Left lung (tissue), 10 donors: ENCODE measurements around the gene HOXD12. TPM values are rescaled to one million over a fixed set of nuclear protein-coding genes. Genes with fewer than 3 reads are reported as not detected.

ENCODE experiments used
- ATAC-seq: fragments of 200-7000 bp; cut with Tn5 transposase; one replicate; pipeline ENCODE4 v1.9.1; 2020; ENCODE audit warnings: moderate library complexity
- DNase-seq, 4 donors: peaks; one replicate each; pipeline ENCODE4 v3.0.0-alpha.2; 2013 to 2020
- H3K27ac ChIP-seq, 2 donors: fragments of 200-600 bp; sonication (generic) in 1 of 2; one replicate each; pipeline versions ENCODE4 v1.5.0 to v1.8.0; 2020 to 2021
- H3K27me3 ChIP-seq, 2 donors: fragments of 200-600 bp; sonication (generic) in 1 of 2; one replicate each; pipeline versions ENCODE4 v1.5.0 to v1.8.0; 2020 to 2021
- H3K36me3 ChIP-seq, 2 donors: fragments of 200-600 bp; sonication (generic) in 1 of 2; one replicate each; pipeline versions ENCODE4 v1.5.0 to v1.8.0; 2020 to 2021
- H3K4me1 ChIP-seq, 2 donors: fragments of 200-600 bp; one replicate each; pipeline ENCODE4 v1.8.0; 2021
- H3K4me3 ChIP-seq, 2 donors: fragments of 200-600 bp; sonication (generic) in 1 of 2; one replicate each; pipeline versions ENCODE4 v1.5.0 to v1.8.0; 2020 to 2021; ENCODE audit warnings: mild to moderate bottlenecking in 1 of 2
- H3K9me3 ChIP-seq, 2 donors: fragments of 200-600 bp; sonication (generic) in 1 of 2; one replicate each; pipeline versions ENCODE4 v1.5.0 to v1.8.0; 2020 to 2021
- CTCF ChIP-seq, 2 donors: fragments of 200-600 bp; sonication (generic) in 1 of 2; IDR thresholded peaks; one replicate each; pipeline versions ENCODE4 v1.5.0 to v1.8.0; 2021; ENCODE audit warnings: antibody characterized with exemption in 2 of 2
- intact Hi-C, 2 donors: fragments of 100-400 bp; cut with DNase I; formaldehyde crosslinking; loops; one replicate each; pipeline versions ENCODE4 v1.11.2 to v1.14.2; 2022
- polyA plus RNA-seq, 6 donors: library from polyadenylated mRNA; unstranded; fragments of 120-200 nt; gene quantifications; one replicate each; pipeline ENCODE4 v1.2.1, GENCODE V29; 2013; ENCODE audit not compliant: insufficient read length in 6 of 6
- total RNA-seq, 2 donors: library from RNA; stranded (reverse); fragmentation: NEBNext Ultra II Directional; extraction: Animal tissue kit (Norgen Biotek cat#: 25700); gene quantifications; one replicate each; pipeline ENCODE4 v1.2.1, GENCODE V29; 2021
- donor health status: DM: no; HTN: yes; CAD: no.
- donor health status: DM: no; HTN: no; CAD: no.

The HOXD12 gene
- total and polyA plus RNA-seq, 8 donors = not detected

DNA sequence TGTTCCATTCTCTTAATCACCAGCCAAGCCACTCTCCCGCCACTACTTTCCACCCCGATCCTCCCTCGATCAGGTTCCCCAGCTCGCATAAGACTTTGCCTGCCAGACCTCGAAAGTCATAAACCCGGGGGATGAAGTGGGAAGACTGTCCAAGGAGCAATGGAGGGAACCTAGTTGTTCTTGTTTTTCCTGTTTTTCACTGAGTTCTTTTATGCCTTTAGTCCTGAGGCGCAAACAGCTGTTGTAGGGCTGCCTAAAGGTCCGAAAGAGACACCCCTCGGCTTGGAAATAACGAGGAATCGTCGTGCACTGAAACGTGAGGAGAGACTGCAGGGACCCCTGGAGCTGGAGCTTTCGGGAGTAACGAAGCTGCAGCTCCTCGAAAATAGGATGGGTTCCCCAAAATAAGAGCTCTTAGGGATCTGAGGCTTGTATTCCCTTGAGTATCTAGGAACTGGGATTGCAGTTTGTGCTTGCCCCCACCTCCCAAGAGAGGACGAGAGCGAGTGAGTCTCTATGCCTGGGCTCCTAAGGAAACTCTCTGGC is 1.7 kb upstream of the HOXD12 start:
- H3K4me3 ChIP-seq = peak overlapping the region in 1 of 2 donors; percentile 34
- peaks cover 3 to 24% of the 10 kb centered on the region in 2 donors for H3K4me1 ChIP-seq
- intact Hi-C loops = loop anchor here in 1 of 2 donors (10.0 kb wide), 1 partner anchor 413 kb away; no protein-coding TSS in a partner anchor
- peaks cover 99 to 100% of the 10 kb centered on the region in 2 donors for H3K27me3 ChIP-seq
- H3K9me3 ChIP-seq = no peaks in the 10 kb centered on the region
- no peaks in the 10 kb centered on the region for H3K36me3 ChIP-seq
- TF ChIP-seq CTCF (IDR thresholded peaks at IDR 0.05) = no peak
- DNase-seq (no peak), ATAC-seq (no peak)
- no peak overlapping the region for H3K27ac ChIP-seq

GRCh38 chr2:176098366-176099158 is 1.0 kb upstream of the HOXD12 start:
- Histone ChIP-seq H3K27me3 (peaks cover 99 to 100% of the 10 kb centered on the region in 2 donors), H3K36me3 (no peaks in the 10 kb centered on the region), H3K4me1 (peaks cover 3 to 17% of the 10 kb centered on the region in 2 donors), H3K27ac (no peak overlapping the region), H3K9me3 (no peaks in the 10 kb centered on the region), H3K4me3 (no peak overlapping the region)
- intact Hi-C loops = loop anchor here in 1 of 2 donors (10.0 kb wide), 1 partner anchor 414 kb away; no protein-coding TSS in a partner anchor
- TF ChIP-seq CTCF (IDR thresholded peaks at IDR 0.05) = no peak
- ATAC-seq (no peak), DNase-seq (peak in 1 of 4 donors; percentile 71)

DNA sequence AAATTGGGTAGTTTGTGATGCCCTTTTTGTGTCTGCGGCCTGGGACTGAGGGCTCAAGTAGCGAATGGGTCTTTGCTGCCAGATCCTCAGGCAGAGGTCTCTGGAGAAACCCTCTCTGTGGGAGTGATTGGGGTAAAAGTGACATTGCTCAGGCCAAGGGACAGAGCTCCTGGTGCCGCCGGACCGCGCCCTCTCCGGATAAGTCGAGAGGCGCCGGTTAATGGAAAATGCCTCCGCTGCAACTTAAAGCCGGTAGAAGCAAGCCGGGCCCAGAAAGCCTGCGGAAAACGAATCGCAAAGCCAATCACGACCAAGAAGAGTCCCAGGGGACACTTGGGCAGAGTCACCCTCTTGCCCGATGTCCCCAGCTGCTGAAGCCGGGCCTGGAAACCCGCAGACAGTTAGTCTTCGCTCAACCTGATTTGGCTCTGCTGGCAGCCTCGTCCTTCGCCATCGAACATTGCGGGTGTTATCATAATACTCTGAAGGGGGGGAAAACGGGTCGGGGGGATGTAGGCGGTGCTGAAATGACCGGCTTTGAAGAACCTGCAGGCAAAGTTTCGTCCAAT is 352 bp upstream of the HOXD12 start:
- Histone ChIP-seq H3K4me1 (peaks cover 3 to 19% of the 10 kb centered on the region in 2 donors), H3K27ac (no peak overlapping the region), H3K9me3 (no peaks in the 10 kb centered on the region), H3K36me3 (no peaks in the 10 kb centered on the region), H3K27me3 (peaks cover 99 to 100% of the 10 kb centered on the region in 2 donors), H3K4me3 (no peak overlapping the region)
- DNase-seq (no peak), ATAC-seq (no peak)
- intact Hi-C loops = loop anchor here in 1 of 2 donors (10.0 kb wide), 1 partner anchor 414 kb away; no protein-coding TSS in a partner anchor
- TF ChIP-seq CTCF (IDR thresholded peaks at IDR 0.05) = no peak

DNA sequence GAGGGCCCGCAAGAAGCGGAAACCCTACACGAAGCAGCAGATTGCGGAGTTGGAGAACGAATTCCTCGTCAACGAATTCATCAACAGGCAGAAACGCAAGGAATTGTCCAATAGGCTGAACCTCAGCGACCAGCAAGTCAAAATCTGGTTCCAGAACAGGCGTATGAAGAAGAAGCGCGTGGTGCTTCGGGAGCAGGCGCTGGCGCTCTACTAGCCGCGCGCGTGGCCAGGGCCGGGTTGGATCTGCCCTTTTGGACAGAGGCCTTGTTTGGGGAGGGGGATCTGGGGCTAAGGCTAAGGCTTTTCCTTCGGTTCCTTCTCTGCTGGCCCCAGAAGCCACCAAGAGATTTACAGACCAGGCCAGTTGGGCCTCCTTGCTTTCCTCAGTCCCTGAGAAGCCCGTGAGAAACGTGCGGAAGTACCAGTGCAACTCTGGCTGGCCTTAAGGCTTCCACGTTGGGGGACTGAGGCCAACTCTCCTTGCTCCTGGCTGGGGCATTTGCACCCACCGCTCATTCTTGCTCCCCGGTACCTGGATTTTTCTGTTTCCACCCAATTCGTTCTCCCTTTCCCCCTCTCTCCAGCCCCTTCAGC is 1.0 kb downstream of the HOXD12 start:
- intact Hi-C loops = no loop called here
- H3K27me3 ChIP-seq = peaks cover 99 to 100% of the 10 kb centered on the region in 2 donors
- no peak overlapping the region for H3K4me3 ChIP-seq
- no peak for TF ChIP-seq CTCF (IDR thresholded peaks at IDR 0.05)
- no peaks in the 10 kb centered on the region for H3K9me3 ChIP-seq
- H3K4me1 ChIP-seq = peaks cover 3 to 27% of the 10 kb centered on the region in 2 donors
- H3K36me3 ChIP-seq = no peaks in the 10 kb centered on the region
- DNase-seq = no peak
- H3K27ac ChIP-seq = no peak overlapping the region
- ATAC-seq = no peak
